ENCODE measurements around the gene GSTO1.

The GSTO1 gene

DNA sequence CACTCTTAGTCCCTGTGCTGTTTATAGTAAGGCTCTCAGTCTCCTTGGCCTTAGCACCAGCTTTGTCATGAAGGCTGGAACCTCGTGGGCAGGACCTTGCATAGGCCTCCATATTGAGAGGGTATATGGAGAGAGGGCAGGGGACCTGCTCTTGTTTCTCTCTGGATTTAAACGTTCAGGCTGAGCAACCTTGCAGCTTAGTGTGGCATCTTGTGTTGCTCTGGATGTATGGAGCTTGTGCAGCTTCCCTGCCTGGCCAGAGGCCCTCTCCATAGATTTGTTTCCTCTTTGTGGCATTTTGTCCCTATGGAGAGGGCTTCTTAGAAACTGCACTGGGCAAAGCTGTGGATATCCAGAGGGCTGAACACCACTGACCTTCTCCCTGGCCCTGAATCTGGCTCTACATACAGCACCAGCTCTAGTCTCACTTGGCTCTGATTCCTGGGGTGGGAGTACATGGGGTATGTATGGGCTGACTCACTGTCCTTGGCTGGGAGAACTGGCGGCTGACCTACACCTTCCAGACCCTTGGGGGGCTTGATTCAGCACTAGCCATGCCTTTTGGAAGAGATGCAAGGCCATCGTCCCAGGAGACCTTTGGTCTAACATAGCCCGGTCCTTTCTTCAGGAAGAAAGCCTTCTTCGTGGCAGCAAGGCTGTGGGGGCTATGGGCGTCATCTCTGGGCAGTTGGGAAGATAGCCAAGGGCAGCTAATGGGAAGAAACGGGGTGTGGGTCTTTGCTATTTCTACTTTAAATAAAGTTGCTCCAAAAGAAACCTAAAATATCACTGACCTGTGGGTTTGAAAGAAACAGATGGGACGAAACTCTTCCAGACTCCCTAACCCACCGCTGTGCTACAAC, 53.1 kb downstream of the GSTO1 start:
- no peak for DNase-seq

DNA sequence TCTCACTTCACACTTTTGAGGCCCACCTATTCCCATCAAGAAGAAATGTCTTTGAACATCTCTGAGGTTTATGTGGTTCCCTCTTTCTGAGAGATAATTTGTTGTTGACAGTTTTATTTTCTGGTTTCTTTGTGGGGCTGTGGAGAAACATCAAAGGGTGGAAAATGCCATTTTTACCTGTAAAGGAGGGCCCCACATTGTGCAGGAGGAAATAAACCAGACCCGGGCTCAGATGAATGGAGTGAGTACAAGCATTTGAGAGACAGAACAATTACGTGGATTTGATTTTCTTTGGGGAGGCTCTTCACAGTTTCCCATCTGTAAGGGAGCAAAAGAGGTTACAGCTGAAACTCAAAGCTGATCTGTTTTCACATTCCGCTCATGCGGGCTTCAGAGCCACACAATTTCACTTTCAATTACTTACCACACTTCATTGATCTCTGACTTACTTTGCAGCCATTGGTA, 53.8 kb downstream of the GSTO1 start:
- DNase-seq, result no peak

DNA sequence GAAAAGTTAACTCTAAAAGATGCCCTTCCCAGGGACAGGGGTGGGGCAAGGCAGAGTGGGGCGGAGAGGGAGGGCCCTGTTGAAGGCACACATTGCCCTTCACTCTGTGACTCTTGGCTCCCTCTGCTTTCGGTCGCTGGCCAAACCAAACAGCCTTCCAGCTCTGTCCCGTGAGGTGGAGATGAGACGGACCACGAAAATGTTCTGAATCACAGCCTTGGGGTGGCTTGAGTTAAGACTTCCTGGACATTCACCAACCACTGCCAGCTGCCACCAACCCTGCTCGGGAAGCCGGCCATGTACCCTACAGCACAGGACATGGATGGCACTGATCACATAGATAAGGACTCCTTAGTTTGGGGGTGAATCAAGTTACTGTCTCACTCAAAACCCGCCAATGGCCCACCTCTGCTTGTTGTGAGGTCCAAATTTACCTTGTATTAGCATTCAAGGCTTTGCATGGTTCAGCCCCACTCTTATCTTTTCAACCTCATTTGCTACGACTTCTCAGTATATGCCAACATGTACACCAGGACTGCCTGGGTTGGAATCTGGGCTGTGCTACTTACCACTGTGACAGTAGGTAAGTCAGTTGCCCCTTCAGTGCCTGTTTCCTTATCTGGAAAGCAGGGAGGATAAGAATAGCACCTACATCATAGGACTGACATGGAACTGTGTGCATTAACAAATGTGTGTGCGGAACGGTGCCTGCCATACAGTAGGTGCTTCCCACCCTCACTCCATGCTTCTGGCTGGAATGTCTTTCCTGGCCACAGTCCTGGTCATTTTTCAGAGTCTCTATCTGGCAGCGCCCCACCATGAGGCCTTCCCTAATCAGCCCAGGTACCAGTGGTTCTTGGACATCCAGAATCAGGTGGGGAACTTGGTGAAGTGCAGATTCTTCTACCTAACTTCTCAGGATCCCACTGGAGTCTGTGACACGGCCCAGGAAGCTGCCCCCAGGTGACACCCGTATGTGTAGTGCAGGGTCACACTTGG, 55.6 kb downstream of the GSTO1 start:
- DNase-seq, result no peak

DNA sequence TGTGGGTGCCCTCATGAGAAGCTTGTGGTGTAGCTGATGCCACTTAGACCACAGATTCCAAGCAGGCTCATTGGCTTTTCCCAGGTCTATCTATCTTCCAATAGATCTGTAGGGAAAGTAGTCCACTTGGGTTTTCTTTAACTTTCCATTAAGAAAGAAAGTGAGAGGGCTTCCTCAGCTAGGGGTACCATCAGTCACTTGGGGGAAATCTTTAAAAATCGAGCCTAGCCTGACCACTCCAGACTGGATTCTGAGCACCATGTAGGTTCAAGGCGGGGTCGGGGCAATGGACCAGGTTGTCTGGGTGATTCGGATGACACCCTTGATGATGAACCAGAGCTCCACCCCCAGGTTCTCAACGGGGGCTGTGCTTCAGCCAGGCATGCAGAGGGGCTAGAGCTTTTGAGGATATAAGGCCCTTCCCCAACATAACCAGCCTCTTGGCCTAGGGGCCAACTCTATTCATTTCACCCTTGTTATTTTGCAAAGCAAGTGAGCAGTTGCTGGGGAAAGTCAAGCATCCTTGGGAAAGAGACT, 56.6 kb downstream of the GSTO1 start:
- DNase-seq, result no peak

DNA sequence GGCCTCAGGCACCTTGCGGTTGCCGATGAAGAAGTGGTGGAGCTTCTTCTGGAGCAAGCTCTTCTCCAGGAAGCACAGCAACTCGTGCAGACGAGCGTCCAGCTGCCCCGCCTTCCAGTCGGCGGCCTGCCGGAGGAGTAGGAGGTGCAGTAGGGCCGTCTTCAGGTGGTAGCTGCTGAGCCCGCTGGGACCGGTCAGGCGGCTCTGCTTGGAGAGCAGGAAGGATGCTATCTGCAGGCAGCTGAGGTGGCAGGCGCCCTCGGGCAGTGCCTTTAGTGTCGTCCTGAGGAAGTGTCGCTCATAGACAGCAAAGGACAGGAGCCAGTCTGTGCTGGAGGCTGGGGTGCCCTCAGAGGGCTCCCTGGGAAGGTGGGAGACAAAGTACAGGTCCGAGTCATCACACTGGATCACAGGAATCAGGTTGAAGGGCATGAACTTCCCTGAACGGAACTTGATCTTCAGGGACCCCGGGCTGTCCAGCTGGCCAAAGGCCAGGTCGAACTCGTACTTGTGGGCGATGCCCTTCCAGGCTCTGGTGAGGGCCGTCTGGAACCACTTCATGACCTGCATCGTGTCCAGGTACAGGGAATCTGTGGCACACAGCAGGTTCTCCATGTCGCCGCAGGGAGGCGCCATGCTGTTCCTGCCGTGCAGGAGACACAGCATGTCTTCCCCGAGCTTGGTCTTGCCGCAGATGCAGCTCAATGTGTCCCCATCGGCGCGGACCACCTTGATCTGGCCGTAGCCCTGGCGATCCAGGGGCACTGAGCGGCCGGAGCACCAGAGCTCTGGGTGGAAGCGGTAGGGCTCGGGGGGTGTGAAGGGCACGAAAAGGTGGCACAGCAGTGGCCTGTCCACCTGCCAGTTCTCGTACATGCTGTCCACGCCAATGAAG, 60.1 kb downstream of the GSTO1 start:
- no peak for DNase-seq

DNA sequence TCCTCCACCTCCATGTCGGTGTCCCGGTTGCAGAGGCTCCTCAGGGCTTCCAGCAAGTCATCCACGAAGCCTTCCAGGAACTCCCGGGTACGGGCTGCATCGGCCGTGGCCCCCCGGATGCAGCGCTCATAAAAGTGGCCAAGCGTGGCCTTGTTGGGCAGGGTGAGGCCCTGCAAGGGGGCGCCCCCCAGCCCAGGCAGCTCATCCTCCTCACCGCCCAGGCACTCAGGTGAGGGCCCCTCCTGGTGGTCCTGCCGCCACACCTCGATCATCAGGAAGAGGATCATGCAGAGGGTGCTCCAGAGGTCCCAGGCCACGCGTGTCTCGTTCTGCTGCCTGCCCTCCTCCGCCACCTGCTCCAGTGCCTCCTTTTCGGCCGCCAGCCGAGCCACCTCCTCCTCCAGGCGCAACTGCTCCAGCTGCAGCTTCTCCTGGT, 60.8 kb downstream of the GSTO1 start:
- DNase-seq, result no peak

DNA sequence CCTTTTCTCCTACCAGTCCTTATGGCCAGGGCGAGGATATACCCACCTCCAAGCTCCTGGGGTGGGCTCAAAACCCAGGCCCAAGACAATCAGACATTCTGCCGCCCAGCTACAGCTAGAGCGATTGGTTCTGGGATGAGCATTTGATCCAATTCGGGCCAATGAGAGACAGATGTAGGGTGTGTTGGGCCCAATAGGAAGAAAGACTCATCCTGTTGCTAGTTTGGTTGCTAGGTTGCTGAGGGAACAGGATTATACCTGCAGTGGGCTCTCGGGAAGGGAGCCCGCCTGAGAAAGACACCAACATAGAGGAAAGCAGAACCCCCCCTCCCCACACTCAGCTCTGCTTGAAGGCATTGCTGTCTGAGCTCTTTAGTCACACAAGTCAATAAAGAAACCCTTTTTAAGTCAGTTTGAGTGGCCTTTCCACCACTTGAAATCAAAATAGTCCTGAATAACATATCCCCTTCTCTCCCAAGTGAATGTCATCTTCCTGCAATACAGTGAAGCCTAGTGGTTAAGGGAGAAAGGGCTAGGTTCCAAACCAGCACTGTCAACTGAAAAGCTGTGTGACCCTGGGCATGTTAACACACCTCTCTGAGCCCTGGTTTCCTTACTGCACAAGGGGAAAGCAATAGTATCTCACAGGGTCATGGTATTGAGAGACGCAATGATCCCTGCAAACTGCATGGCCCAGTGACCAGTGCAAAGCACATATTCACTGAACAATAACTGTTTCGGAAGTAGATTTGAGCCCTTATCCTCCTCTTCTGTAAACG, 61.8 kb downstream of the GSTO1 start:
- DNase-seq, result no peak
